K562 (cell line): Measurements from ENCODE around the gene CEP85L.

Experiments used
- HMGXB4 ChIP-seq: sonication (generic); formaldehyde crosslinking; IDR thresholded peaks from 2 replicates; pipeline ENCODE4 v1.8.1; 2023; ENCODE audit warnings: mild to moderate bottlenecking, missing genetic modification reagents
- SETDB1 ChIP-seq: IDR thresholded peaks from one replicate; pipeline ENCODE4 v1.6.1; 2012; ENCODE audit warnings: low read length, control low read depth, inconsistent platforms

GRCh38 chr6:118548136-118548535, 103.3 kb downstream of the CEP85L start, which contains the start of gene PLN:
- TF ChIP-seq SETDB1 (no peak), HMGXB4 (CRISPR knock-in tag) (no peak)
